GM18951 (cell line): Measurements from ENCODE around the gene KIT.

ENCODE experiments used
- POLR2A ChIP-seq: IDR thresholded peaks from 4 replicates; pipeline ENCODE4 v1.6.1; 2011; ENCODE audit warnings: mild to moderate bottlenecking; ENCODE audit not compliant: insufficient read length, insufficient read depth; ENCODE audit errors: extremely low read depth
- in situ Hi-C: fragments of 300-500 bp; cut with MboI; formaldehyde crosslinking; loops from one replicate; pipeline ENCODE4 v1.12.0; 2022; ENCODE audit warnings: low sequenced_read_pairs, mixed read lengths, inconsistent platforms; ENCODE audit not compliant: unreplicated experiment

KIT gene

GRCh38 chr4:54696649-54697048 lies 38.9 kb downstream of the KIT start:
- no peak for TF ChIP-seq POLR2A
- in situ Hi-C loops, result no loop called here

GRCh38 chr4:54700986-54701385 lies 43.2 kb downstream of the KIT start:
- in situ Hi-C loops, result no loop called here

DNA sequence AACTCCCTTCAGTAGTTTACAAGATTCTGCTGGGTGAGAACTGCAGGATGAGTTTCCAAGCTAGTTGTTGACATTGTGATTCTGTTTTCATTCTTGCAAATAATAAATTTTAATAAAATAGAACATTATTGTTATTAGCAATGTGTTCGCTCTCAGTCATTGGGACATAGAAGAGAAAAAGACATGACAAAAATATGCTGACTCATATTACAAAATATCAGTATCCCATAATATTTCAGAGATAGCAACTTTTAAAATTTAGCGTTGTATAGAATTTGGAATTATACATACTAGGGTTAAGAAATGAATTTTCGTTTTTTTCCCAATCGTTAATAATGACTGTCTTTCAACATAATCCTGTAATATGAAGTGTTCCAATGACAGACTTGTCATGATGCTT lies 45.4 kb downstream of the KIT start:
- TF ChIP-seq POLR2A, result no peak
- in situ Hi-C loops, result no loop called here

More at GRCh38 chr4:54700986-54701385, 43.2 kb downstream of the KIT start:
- TF ChIP-seq POLR2A, result no peak

DNA sequence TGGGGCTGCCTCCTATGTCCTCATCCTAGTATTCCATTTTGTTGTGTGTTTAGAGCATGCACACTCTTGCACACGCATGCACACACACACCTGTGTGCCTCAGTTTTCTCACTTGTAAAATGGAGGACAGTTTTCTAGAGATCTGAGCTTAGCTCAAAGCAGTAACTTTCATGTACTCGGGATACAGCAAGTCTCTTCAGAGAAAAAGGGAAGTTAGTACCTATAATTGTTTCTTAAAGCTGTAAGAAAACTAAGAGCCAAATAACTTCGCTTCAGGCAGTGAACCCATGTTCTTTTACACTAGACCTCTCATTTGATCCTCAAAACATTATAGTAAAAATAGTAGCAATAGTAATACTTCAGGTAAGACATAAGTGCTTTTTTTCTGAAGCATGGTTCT lies 49.6 kb downstream of the KIT start:
- in situ Hi-C loops, result no loop called here
- no peak for TF ChIP-seq POLR2A

- TF ChIP-seq POLR2A, result no peak
- in situ Hi-C loops, result no loop called here
Observed at GRCh38 chr4:54708339-54709279, 50.9 kb downstream of the KIT start.

GRCh38 chr4:54709400-54709799 lies 51.6 kb downstream of the KIT start:
- TF ChIP-seq POLR2A, result no peak
- in situ Hi-C loops, result no loop called here

GRCh38 chr4:54712206-54712605 lies 54.4 kb downstream of the KIT start:
- in situ Hi-C loops, result no loop called here

DNA sequence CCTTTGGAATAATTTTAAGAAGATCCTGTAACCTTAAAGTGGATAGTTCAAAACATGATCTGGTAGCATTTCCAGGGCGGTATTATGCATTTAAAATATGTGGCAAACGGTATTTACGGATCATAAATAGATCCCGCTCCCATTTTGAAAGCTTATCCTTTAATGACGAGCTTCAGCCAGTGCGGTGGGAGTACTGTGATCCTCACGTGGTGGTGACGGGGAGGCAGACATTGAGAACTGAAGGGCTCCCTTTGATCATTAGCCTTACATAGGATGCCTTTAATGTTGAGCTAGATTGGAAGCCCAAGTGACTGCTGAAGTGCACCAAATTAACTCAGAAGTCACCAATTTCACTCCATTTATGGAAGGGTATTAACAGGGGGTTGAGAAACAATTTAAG lies 56.9 kb downstream of the KIT start:
- no peak for TF ChIP-seq POLR2A
- in situ Hi-C loops, result no loop called here

More at GRCh38 chr4:54712206-54712605, 54.4 kb downstream of the KIT start:
- no peak for TF ChIP-seq POLR2A

- in situ Hi-C loops, result no loop called here
- no peak for TF ChIP-seq POLR2A
Observed at GRCh38 chr4:54716478-54717065, 58.8 kb downstream of the KIT start.

- no peak for TF ChIP-seq POLR2A
Observed at GRCh38 chr4:54717694-54718093, 59.9 kb downstream of the KIT start.

GRCh38 chr4:54719378-54719777 lies 61.6 kb downstream of the KIT start:
- TF ChIP-seq POLR2A, result no peak
- in situ Hi-C loops, result no loop called here

More at GRCh38 chr4:54717694-54718093, 59.9 kb downstream of the KIT start:
- in situ Hi-C loops, result no loop called here

GRCh38 chr4:54723220-54723619 lies 65.5 kb downstream of the KIT start:
- in situ Hi-C loops, result no loop called here
- no peak for TF ChIP-seq POLR2A

- no peak for TF ChIP-seq POLR2A
- in situ Hi-C loops, result no loop called here
Observed at GRCh38 chr4:54723820-54724219, 66.1 kb downstream of the KIT start.

DNA sequence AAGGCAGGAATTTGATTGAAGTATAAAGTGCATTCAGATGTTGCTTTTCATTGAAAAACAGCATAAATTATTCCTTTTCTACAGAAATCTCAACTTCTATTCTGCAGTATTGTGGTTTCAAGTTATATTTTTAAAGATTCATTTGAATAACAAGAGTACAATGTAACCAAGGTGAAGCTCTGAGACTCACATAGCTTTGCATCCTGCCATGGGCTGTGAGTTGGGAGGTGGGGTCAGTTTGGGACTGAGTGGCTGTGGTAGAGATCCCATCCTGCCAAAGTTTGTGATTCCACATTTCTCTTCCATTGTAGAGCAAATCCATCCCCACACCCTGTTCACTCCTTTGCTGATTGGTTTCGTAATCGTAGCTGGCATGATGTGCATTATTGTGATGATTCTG lies 69.2 kb downstream of the KIT start:
- no peak for TF ChIP-seq POLR2A
- in situ Hi-C loops, result no loop called here
